ENCODE results near the gene ITFG1. TPM values are rescaled to one million over a fixed set of nuclear protein-coding genes. Genes with fewer than 3 reads are reported as not detected.
A peak's percentile ranks its signal among the peaks of the same experiment; 100 is the strongest.

ITFG1 gene
- total and polyA plus RNA-seq, 2 of the 8 experiments (the other 6 are each of a cell fraction or from before 2014, with no cell fraction given): 13.8 to 22.2 TPM

DNA sequence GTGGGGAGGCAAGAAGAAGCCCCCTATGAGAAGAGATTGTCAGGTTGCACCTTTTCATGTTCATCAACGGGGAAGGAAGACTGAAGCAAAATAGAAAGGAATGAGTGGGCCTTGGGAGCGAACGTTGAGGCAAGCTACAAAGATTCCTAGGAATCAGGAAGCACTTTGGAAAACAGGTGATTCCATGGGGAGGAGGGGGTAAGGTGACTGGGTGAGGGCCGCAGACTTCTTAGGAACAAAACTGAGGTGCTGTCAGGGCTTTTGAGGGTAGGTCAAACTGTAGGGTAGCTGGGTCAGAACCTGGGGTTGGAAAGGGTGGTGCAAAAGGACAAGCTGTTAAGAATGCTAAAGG, 528 bp downstream of the ITFG1 start:
- WGBS, 2 experiments (ENCODE audit: extremely low coverage in 1 of 2, insufficient coverage in 1 of 2, insufficient read length in 1 of 2, insufficient replicate concordance in 2 of 2, low coverage in 1 of 2, low lambda C conversion rate in 2 of 2, missing lambda C conversion rate in 1 of 2): 22% methylated on average over 4 of the region's 4 CpGs; no CpG with 5 or more reads in 1 of the 2 experiments
- Histone ChIP-seq H3K18ac (ENCODE audit: extremely low read depth, low read length) (peak overlapping the region; percentile 93; the same call in 1 of the 2 replicates), H2BK12ac (ENCODE audit: low read depth, low read length) (no peak overlapping the region), H3K23me2 (ENCODE audit: low read depth, low read length) (peaks cover 9% of the 10 kb centered on the region; the same call in 1 of the 2 replicates), H2AFZ (ENCODE audit: low read length) (peak overlapping the region; percentile 70; the same call in 1 of the 2 replicates), H2BK20ac (ENCODE audit: low read length) (no peak overlapping the region), H3K4me2 (ENCODE audit: insufficient read depth in 1 of 2, low read depth in 2 of 2, low read length in 2 of 2) (peak overlapping the region; percentile 93 to 97), H4K20me1 (replicated peaks in 1 of 2; ENCODE audit: control insufficient read depth in 1 of 2, insufficient read depth in 2 of 2, low read length in 2 of 2) (no peaks in the 10 kb centered on the region), H2AK5ac (ENCODE audit: low read depth, low read length) (no peak overlapping the region), H3K9me3 (ENCODE audit: insufficient read depth in 2 of 2, low read depth in 1 of 2, low read length in 1 of 2) (no peaks in the 10 kb centered on the region), H3K4me3 (ENCODE audit: extremely low read depth in 1 of 4, insufficient read depth in 2 of 4, low read depth in 3 of 4, low read length in 4 of 4) (peak overlapping the region; percentile 87 to 94 (median 92)), H3K56ac (replicated peaks; ENCODE audit: insufficient read length, low read depth, low read length) (no peak overlapping the region), H4K5ac (ENCODE audit: insufficient read length, low read depth, low read length) (no peak overlapping the region), H3K27ac (ENCODE audit: low read depth, low read length) (peak overlapping the region; percentile 93), H3K14ac (ENCODE audit: insufficient read length) (no peak overlapping the region), H2BK15ac (ENCODE audit: low read length) (no peak overlapping the region), H3K4me1 (replicated peaks in 1 of 4; ENCODE audit: control insufficient read depth in 3 of 4, insufficient read depth in 4 of 4, low read length in 3 of 4) (peaks cover 0 to 12% (median 6%) of the 10 kb centered on the region in 4 experiments; a peak in 3 of 7 replicates), H3K4ac (replicated peaks; ENCODE audit: insufficient read length, low read depth, low read length) (no peak overlapping the region), H2BK120ac (replicated peaks; ENCODE audit: low read depth, low read length) (no peak overlapping the region), H3K27me3 (replicated peaks in 1 of 4; ENCODE audit: control insufficient read depth in 3 of 4, extremely low read depth in 1 of 4, insufficient read depth in 3 of 4, low read length in 3 of 4) (no peaks in the 10 kb centered on the region), H3K79me1 (ENCODE audit: low read depth, low read length) (0 out of 2 replicates have a peak, but pooled peaks cover 3% of the 10 kb centered on the region), H3K36me3 (ENCODE audit: control insufficient read depth in 2 of 4, insufficient read depth in 4 of 4, low read length in 3 of 4) (peaks cover 0 to 4% (median 0%) of the 10 kb centered on the region in 4 experiments; a peak in 1 of 8 replicates), H4K8ac (ENCODE audit: extremely low read depth, insufficient read depth, low read length) (0 out of 2 replicates have a peak overlapping the region, but pooled peaks have one; percentile 97), H3K9ac (replicated peaks in 1 of 4; ENCODE audit: extremely low read depth in 1 of 4, low read depth in 3 of 4, low read length in 3 of 4) (peak overlapping the region; percentile 81 to 86 (median 84)), H2BK5ac (ENCODE audit: low read depth, low read length) (peak overlapping the region; percentile 66; the same call in 1 of the 2 replicates), H4K91ac (replicated peaks; ENCODE audit: insufficient read length, low read length) (no peak overlapping the region), H3K79me2 (ENCODE audit: control insufficient read depth in 1 of 2, insufficient read depth in 2 of 2, low read length in 2 of 2) (peaks cover 0 to 20% of the 10 kb centered on the region in 2 experiments; a peak in 3 of 4 replicates), H3K23ac (ENCODE audit: insufficient read length) (no peak overlapping the region)
- CTCF ChIA-PET (ENCODE audit: partially characterized antibody): interaction anchor here (0.9 to 2.7 kb wide), 6 partner anchors 11 to 593 kb away, joined by 3 to 9 read pairs (median 4); partner anchors contain the start of gene NETO2
- no peak for FAIRE-seq
- no peak for TF ChIP-seq SP4 (IDR thresholded peaks at IDR 0.05; ENCODE audit: low read length)
- peak; percentile 65 for TF ChIP-seq SAP30 (IDR thresholded peaks at IDR 0.05; ENCODE audit: insufficient read depth, insufficient replicate concordance, low read length)
- DNase-seq (ENCODE audit: low read depth in 1 of 2, low spot score in 2 of 2): no peak
- POLR2A ChIA-PET (ENCODE audit: partially characterized antibody): interaction anchor here (1.0 to 2.0 kb wide), 4 partner anchors 9 to 63 kb away, joined by 3 to 6 read pairs (median 4); no protein-coding TSS in a partner anchor

Measured in H1 (cell line).